ENCODE data around the gene TCF4.
A peak's percentile ranks its signal among the peaks of the same experiment; 100 is the strongest.

Gene TCF4

DNA sequence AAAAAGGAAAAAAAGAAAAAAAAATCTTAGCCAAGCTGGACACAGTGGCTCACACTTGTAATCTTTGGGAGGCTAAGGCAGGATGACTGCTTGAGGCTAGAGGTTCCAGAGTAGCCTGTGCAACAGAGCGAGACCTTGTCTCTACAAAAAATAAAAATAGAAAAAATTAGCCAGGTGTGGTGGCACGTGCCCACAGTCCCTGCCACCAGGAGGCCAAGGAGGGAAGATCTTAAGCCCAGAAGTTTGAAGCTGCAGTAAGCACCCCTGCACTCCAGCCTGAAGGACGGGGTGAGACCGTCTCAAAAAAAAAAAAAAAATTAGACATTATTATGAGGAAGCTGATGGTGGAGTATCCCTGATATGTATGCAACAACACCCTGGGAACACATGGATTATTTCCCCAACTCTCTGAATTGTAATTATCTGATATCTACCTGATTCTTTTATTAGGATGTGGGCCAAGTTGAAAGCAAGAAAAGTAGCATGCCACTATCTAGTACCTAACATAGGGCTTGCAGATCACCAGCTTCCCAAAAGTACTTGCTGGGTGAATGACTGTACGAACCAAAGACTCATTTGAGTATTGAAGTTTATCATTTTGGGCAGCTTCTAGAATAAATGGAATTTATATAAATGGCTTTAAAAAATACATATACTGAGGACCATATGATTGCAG lies 140.9 kb downstream of the TCF4 start:
- peaks cover 12% of the 10 kb centered on the region for H3K9me3 ChIP-seq (ENCODE audit: control insufficient read depth, low read depth, low read length)
- H3K27me3 ChIP-seq (ENCODE audit: control insufficient read depth, insufficient read depth, low read length) = no peaks in the 10 kb centered on the region
- H3K36me3 ChIP-seq (ENCODE audit: control insufficient read depth, low read depth, low read length) = no peaks in the 10 kb centered on the region
- H3K4me1 ChIP-seq (ENCODE audit: control insufficient read depth, low read depth, low read length) = peaks cover 13% of the 10 kb centered on the region
- H3K27ac ChIP-seq (ENCODE audit: low read length) = no peak overlapping the region
- no peak overlapping the region for H3K9ac ChIP-seq (ENCODE audit: low read length)
- no peak overlapping the region for H3K4me3 ChIP-seq (ENCODE audit: low read length)

GRCh38 chr18:55444536-55444935 lies 143.5 kb downstream of the TCF4 start:
- Histone ChIP-seq H3K27ac (ENCODE audit: low read length) (no peak overlapping the region), H3K4me3 (ENCODE audit: low read length) (no peak overlapping the region), H3K4me1 (ENCODE audit: control insufficient read depth, low read depth, low read length) (peaks cover 37% of the 10 kb centered on the region), H3K27me3 (ENCODE audit: control insufficient read depth, insufficient read depth, low read length) (no peaks in the 10 kb centered on the region), H3K36me3 (ENCODE audit: control insufficient read depth, low read depth, low read length) (no peaks in the 10 kb centered on the region), H3K9ac (ENCODE audit: low read length) (no peak overlapping the region), H3K9me3 (ENCODE audit: control insufficient read depth, low read depth, low read length) (peaks cover 12% of the 10 kb centered on the region)

DNA sequence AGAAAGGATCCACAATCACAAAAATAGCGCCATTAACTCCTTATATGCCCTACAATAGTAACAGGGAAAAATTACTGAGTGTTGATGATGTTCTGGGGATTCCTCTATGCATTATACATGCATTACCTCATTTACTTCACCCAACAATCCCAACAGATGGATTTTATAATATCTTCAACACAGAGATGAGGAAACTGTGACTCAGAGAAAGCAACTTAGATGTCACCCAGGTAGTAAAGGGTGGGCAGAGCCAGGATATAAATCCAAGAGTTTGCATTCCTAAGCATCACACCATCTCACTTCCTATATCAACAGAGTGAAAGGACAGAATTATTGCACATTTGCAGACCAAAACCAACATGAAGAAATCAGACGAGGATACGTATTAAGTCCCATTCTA lies 144.2 kb downstream of the TCF4 start:
- Histone ChIP-seq H3K27ac (ENCODE audit: low read length) (no peak overlapping the region), H3K4me1 (ENCODE audit: control insufficient read depth, low read depth, low read length) (peaks cover 43% of the 10 kb centered on the region), H3K9me3 (ENCODE audit: control insufficient read depth, low read depth, low read length) (peaks cover 12% of the 10 kb centered on the region), H3K36me3 (ENCODE audit: control insufficient read depth, low read depth, low read length) (no peaks in the 10 kb centered on the region), H3K27me3 (ENCODE audit: control insufficient read depth, insufficient read depth, low read length) (no peaks in the 10 kb centered on the region), H3K9ac (ENCODE audit: low read length) (no peak overlapping the region), H3K4me3 (ENCODE audit: low read length) (no peak overlapping the region)

DNA sequence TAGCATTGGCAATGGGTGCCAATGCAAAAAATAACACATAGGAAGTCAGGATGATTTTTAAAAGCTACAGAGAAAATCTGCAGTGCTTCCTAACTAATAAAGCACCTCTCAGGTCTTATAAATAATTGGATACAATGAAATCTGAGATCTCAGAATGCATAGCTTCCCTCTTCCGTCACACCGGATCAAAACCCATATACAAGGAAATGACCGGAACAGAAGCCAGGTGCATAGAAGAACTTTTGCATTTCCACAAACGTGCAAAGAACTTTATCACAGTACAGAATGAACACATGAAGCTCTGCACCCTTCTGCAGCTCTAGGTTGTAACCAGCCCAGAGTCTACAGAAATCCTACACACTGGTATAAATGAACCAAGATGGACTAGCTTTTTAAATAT lies 145.4 kb downstream of the TCF4 start:
- Histone ChIP-seq H3K4me1 (ENCODE audit: control insufficient read depth, low read depth, low read length) (peaks cover 53% of the 10 kb centered on the region), H3K9ac (ENCODE audit: low read length) (no peak overlapping the region), H3K27me3 (ENCODE audit: control insufficient read depth, insufficient read depth, low read length) (no peaks in the 10 kb centered on the region), H3K9me3 (ENCODE audit: control insufficient read depth, low read depth, low read length) (peaks cover 12% of the 10 kb centered on the region), H3K4me3 (ENCODE audit: low read length) (no peak overlapping the region), H3K27ac (ENCODE audit: low read length) (no peak overlapping the region), H3K36me3 (ENCODE audit: control insufficient read depth, low read depth, low read length) (no peaks in the 10 kb centered on the region)

- no peak overlapping the region for H3K9ac ChIP-seq (ENCODE audit: low read length)
- H3K9me3 ChIP-seq (ENCODE audit: control insufficient read depth, low read depth, low read length) = peaks cover 7% of the 10 kb centered on the region
- H3K4me1 ChIP-seq (ENCODE audit: control insufficient read depth, low read depth, low read length) = peaks cover 66% of the 10 kb centered on the region
- no peak overlapping the region for H3K27ac ChIP-seq (ENCODE audit: low read length)
- no peak overlapping the region for H3K4me3 ChIP-seq (ENCODE audit: low read length)
- no peaks in the 10 kb centered on the region for H3K27me3 ChIP-seq (ENCODE audit: control insufficient read depth, insufficient read depth, low read length)
- H3K36me3 ChIP-seq (ENCODE audit: control insufficient read depth, low read depth, low read length) = no peaks in the 10 kb centered on the region
These were observed 147.0 kb downstream of the TCF4 start for GRCh38 chr18:55440988-55441387.

DNA sequence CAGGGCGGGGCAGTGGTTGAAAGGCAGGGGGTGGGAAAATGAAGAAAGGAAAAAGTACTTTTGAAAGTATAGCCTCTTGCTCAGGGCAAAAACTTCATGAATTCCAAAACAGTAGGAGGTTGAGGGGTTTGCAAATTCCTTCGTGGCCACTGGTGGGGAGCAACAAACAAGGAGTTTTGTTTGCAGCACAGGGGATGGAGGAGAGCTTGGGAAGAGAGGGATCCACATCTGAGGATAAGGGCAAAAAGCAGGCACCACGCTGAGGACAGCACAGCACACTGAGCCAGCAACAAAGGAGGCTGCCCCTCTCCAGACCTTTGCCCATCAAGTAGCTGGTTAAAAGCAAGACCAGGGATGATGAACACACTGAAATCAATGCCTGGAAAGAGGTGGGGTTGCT lies 148.9 kb downstream of the TCF4 start:
- Histone ChIP-seq H3K27ac (ENCODE audit: low read length) (no peak overlapping the region), H3K36me3 (ENCODE audit: control insufficient read depth, low read depth, low read length) (no peaks in the 10 kb centered on the region), H3K9ac (ENCODE audit: low read length) (no peak overlapping the region), H3K4me3 (ENCODE audit: low read length) (peak overlapping the region; percentile 7), H3K27me3 (ENCODE audit: control insufficient read depth, insufficient read depth, low read length) (no peaks in the 10 kb centered on the region), H3K4me1 (ENCODE audit: control insufficient read depth, low read depth, low read length) (peaks cover 67% of the 10 kb centered on the region), H3K9me3 (ENCODE audit: control insufficient read depth, low read depth, low read length) (no peaks in the 10 kb centered on the region)

- no peak overlapping the region for H3K9ac ChIP-seq (ENCODE audit: low read length)
- H3K36me3 ChIP-seq (ENCODE audit: control insufficient read depth, low read depth, low read length) = no peaks in the 10 kb centered on the region
- no peaks in the 10 kb centered on the region for H3K27me3 ChIP-seq (ENCODE audit: control insufficient read depth, insufficient read depth, low read length)
- no peaks in the 10 kb centered on the region for H3K9me3 ChIP-seq (ENCODE audit: control insufficient read depth, low read depth, low read length)
- H3K4me1 ChIP-seq (ENCODE audit: control insufficient read depth, low read depth, low read length) = peaks cover 47% of the 10 kb centered on the region
- H3K4me3 ChIP-seq (ENCODE audit: low read length) = no peak overlapping the region
- H3K27ac ChIP-seq (ENCODE audit: low read length) = no peak overlapping the region
These were observed 152.4 kb downstream of the TCF4 start for GRCh38 chr18:55435592-55435991.

- no peak overlapping the region for H3K27ac ChIP-seq (ENCODE audit: low read length)
- H3K27me3 ChIP-seq (ENCODE audit: control insufficient read depth, insufficient read depth, low read length) = no peaks in the 10 kb centered on the region
- H3K4me1 ChIP-seq (ENCODE audit: control insufficient read depth, low read depth, low read length) = peaks cover 34% of the 10 kb centered on the region
- H3K36me3 ChIP-seq (ENCODE audit: control insufficient read depth, low read depth, low read length) = no peaks in the 10 kb centered on the region
- H3K9me3 ChIP-seq (ENCODE audit: control insufficient read depth, low read depth, low read length) = no peaks in the 10 kb centered on the region
- no peak overlapping the region for H3K4me3 ChIP-seq (ENCODE audit: low read length)
- H3K9ac ChIP-seq (ENCODE audit: low read length) = no peak overlapping the region
These were observed 154.3 kb downstream of the TCF4 start for GRCh38 chr18:55433648-55434047.

- Histone ChIP-seq H3K4me1 (ENCODE audit: control insufficient read depth, low read depth, low read length) (peaks cover 29% of the 10 kb centered on the region), H3K27me3 (ENCODE audit: control insufficient read depth, insufficient read depth, low read length) (no peaks in the 10 kb centered on the region), H3K4me3 (ENCODE audit: low read length) (no peak overlapping the region), H3K36me3 (ENCODE audit: control insufficient read depth, low read depth, low read length) (no peaks in the 10 kb centered on the region), H3K9ac (ENCODE audit: low read length) (no peak overlapping the region), H3K9me3 (ENCODE audit: control insufficient read depth, low read depth, low read length) (no peaks in the 10 kb centered on the region), H3K27ac (ENCODE audit: low read length) (no peak overlapping the region)
These were observed 154.9 kb downstream of the TCF4 start for GRCh38 chr18:55433140-55433539.

GRCh38 chr18:55432307-55433040 lies 155.5 kb downstream of the TCF4 start:
- H3K4me1 ChIP-seq (ENCODE audit: control insufficient read depth, low read depth, low read length) = peaks cover 24% of the 10 kb centered on the region
- no peak overlapping the region for H3K4me3 ChIP-seq (ENCODE audit: low read length)
- H3K36me3 ChIP-seq (ENCODE audit: control insufficient read depth, low read depth, low read length) = no peaks in the 10 kb centered on the region
- no peak overlapping the region for H3K27ac ChIP-seq (ENCODE audit: low read length)
- H3K9ac ChIP-seq (ENCODE audit: low read length) = no peak overlapping the region
- H3K27me3 ChIP-seq (ENCODE audit: control insufficient read depth, insufficient read depth, low read length) = no peaks in the 10 kb centered on the region
- H3K9me3 ChIP-seq (ENCODE audit: control insufficient read depth, low read depth, low read length) = no peaks in the 10 kb centered on the region

GRCh38 chr18:55430026-55430425 lies 158.0 kb downstream of the TCF4 start:
- Histone ChIP-seq H3K9me3 (ENCODE audit: control insufficient read depth, low read depth, low read length) (no peaks in the 10 kb centered on the region), H3K27ac (ENCODE audit: low read length) (no peak overlapping the region), H3K4me3 (ENCODE audit: low read length) (no peak overlapping the region), H3K4me1 (ENCODE audit: control insufficient read depth, low read depth, low read length) (peaks cover 24% of the 10 kb centered on the region), H3K36me3 (ENCODE audit: control insufficient read depth, low read depth, low read length) (no peaks in the 10 kb centered on the region), H3K27me3 (ENCODE audit: control insufficient read depth, insufficient read depth, low read length) (no peaks in the 10 kb centered on the region), H3K9ac (ENCODE audit: low read length) (no peak overlapping the region)

GRCh38 chr18:55427951-55428350 lies 160.0 kb downstream of the TCF4 start:
- H3K27ac ChIP-seq (ENCODE audit: low read length) = no peak overlapping the region
- peaks cover 39% of the 10 kb centered on the region for H3K4me1 ChIP-seq (ENCODE audit: control insufficient read depth, low read depth, low read length)
- no peak overlapping the region for H3K9ac ChIP-seq (ENCODE audit: low read length)
- H3K4me3 ChIP-seq (ENCODE audit: low read length) = no peak overlapping the region
- no peaks in the 10 kb centered on the region for H3K9me3 ChIP-seq (ENCODE audit: control insufficient read depth, low read depth, low read length)
- no peaks in the 10 kb centered on the region for H3K27me3 ChIP-seq (ENCODE audit: control insufficient read depth, insufficient read depth, low read length)
- H3K36me3 ChIP-seq (ENCODE audit: control insufficient read depth, low read depth, low read length) = no peaks in the 10 kb centered on the region

Data from iPS-18a (cell line).